Caco-2 (cell line): ENCODE measurements around the gene GLP1R. TPM values are rescaled to one million over a fixed set of nuclear protein-coding genes. Genes with fewer than 3 reads are reported as not detected.

ENCODE experiments used
- BruUV-seq: library from RNA; stranded (reverse); fragments of 400-500 nt; replicated peaks from 2 replicates; lab custom pipeline; 2021; lab: Mats Ljungman, UMichigan
- CTCF ChIA-PET: fragments of 300-600 bp; sonication (Branson Sonifier 250); formaldehyde crosslinking; loops from one replicate; lab custom pipeline; 2022; ENCODE audit warnings: antibody characterized with exemption; lab: Charles Lee
- POLR2A ChIA-PET: fragments of 300-600 bp; sonication (Branson Sonifier 250); formaldehyde crosslinking; loops from one replicate; lab custom pipeline; 2022; ENCODE audit warnings: antibody characterized with exemption; lab: Charles Lee
- DNase-seq, 2 experiments: peaks; one replicate each; pipeline versions ENCODE4 v3.0.0 to v3.0.0-alpha.2; 2020 to 2022
- H3K27me3 ChIP-seq: replicated peaks from 2 replicates; pipeline ENCODE4 v1.6.0; 2011; ENCODE audit warnings: low read length; ENCODE audit not compliant: control insufficient read depth, insufficient read depth
- H3K36me3 ChIP-seq: 2 replicates; pipeline ENCODE4 v1.5.1; 2011; ENCODE audit warnings: low read length; ENCODE audit not compliant: control insufficient read depth, insufficient read depth
- H3K4me1 ChIP-seq: fragments of 250-450 bp; sonication (Bioruptor Pico); 2 replicates; pipeline ENCODE4 v1.5.1; 2020; ENCODE audit warnings: mild to moderate bottlenecking
- H3K4me3 ChIP-seq: 2 replicates; pipeline ENCODE4 v1.5.1; 2011; ENCODE audit warnings: low read depth, mild to moderate bottlenecking, control low read depth, low read length
- H3K9me3 ChIP-seq: fragments of 250-450 bp; sonication (Bioruptor Pico); 2 replicates; pipeline ENCODE4 v1.5.1; 2020; ENCODE audit warnings: mild to moderate bottlenecking, moderate library complexity
- H3K27ac Mint-ChIP-seq: one replicate; pipeline ENCODE4 v1.8.0; 2022; ENCODE audit warnings: mixed read lengths; ENCODE audit not compliant: unreplicated experiment
- H3K27me3 Mint-ChIP-seq: one replicate; pipeline ENCODE4 v1.8.0; 2022; ENCODE audit warnings: mixed read lengths; ENCODE audit not compliant: insufficient read depth, unreplicated experiment
- H3K36me3 Mint-ChIP-seq: one replicate; pipeline ENCODE4 v1.8.0; 2022; ENCODE audit warnings: mild to moderate bottlenecking, mixed read lengths; ENCODE audit not compliant: insufficient read depth, unreplicated experiment
- H3K4me1 Mint-ChIP-seq: one replicate; pipeline ENCODE4 v1.8.0; 2022; ENCODE audit warnings: low read depth, mixed read lengths; ENCODE audit not compliant: unreplicated experiment
- H3K4me3 Mint-ChIP-seq: one replicate; pipeline ENCODE4 v1.8.0; 2022; ENCODE audit warnings: mild to moderate bottlenecking, moderate library complexity, mixed read lengths; ENCODE audit not compliant: unreplicated experiment
- H3K9me3 Mint-ChIP-seq: one replicate; pipeline ENCODE4 v1.8.0; 2022; ENCODE audit warnings: mixed read lengths; ENCODE audit not compliant: unreplicated experiment
- CTCF ChIP-seq, 2 experiments: fragments of 200-600 bp in 1 of 2; IDR thresholded peaks; 1 replicate in 1 of 2; 2 replicates in 1 of 2; pipeline versions ENCODE4 v1.5.1 to v1.8.0; 2011 to 2022; ENCODE audit warnings: antibody characterized with exemption in 1 of 2, control low read depth in 1 of 2, inconsistent platforms in 1 of 2, low read depth in 1 of 2, low read length in 1 of 2, mild to moderate bottlenecking in 1 of 2, moderate library complexity in 1 of 2; ENCODE audit not compliant: insufficient read depth in 1 of 2, severe bottlenecking in 1 of 2, unreplicated experiment in 1 of 2
- intact Hi-C: fragments of 100-400 bp; cut with micrococcal nuclease; formaldehyde crosslinking; loops from one replicate; pipeline ENCODE4 v1.10.0; 2022; ENCODE audit not compliant: unreplicated experiment
- total RNA-seq: library from RNA; stranded (reverse); gene quantifications from 2 replicates; pipeline ENCODE4 v1.2.3, GENCODE V29; 2022

Gene GLP1R
- total RNA-seq, 1 experiment from 2014 or later = not detected

DNA sequence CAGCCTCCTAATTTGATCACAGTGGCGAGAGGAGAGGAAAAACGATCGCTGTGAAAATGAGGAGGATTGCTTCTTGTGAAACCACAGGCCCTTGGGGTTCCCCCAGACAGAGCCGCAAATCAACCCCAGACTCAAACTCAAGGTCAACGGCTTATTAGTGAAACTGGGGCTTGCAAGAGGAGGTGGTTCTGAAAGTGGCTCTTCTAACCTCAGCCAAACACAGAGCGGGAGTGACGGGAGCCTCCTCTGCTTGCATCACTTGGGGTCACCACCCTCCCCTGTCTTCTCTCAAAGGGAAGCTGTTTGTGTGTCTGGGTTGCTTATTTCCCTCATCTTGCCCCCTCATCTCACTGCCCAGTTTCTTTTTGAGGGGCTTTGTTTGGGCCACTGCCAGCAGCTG, 37.7 kb downstream of the GLP1R start:
- no peaks in the 10 kb centered on the region for H3K4me1 Mint-ChIP-seq
- no peak for TF ChIP-seq CTCF (IDR thresholded peaks at IDR 0.05; ENCODE audit: insufficient read depth in 1 of 2, low read depth in 1 of 2, low read length in 1 of 2, severe bottlenecking in 1 of 2, unreplicated experiment in 1 of 2)
- no TSS peak for BruUV-seq
- Histone ChIP-seq H3K36me3 (no peaks in the 10 kb centered on the region), H3K27me3 (no peaks in the 10 kb centered on the region; the same call in 1 of the 2 replicates), H3K4me3 (no peak overlapping the region), H3K9me3 (no peaks in the 10 kb centered on the region), H3K4me1 (no peaks in the 10 kb centered on the region)
- H3K27me3 Mint-ChIP-seq = no peaks in the 10 kb centered on the region
- no peak for DNase-seq
- H3K27ac Mint-ChIP-seq = no peak overlapping the region
- intact Hi-C loops = no loop called here
- no peak overlapping the region for H3K4me3 Mint-ChIP-seq
- no peaks in the 10 kb centered on the region for H3K9me3 Mint-ChIP-seq
- H3K36me3 Mint-ChIP-seq = no peaks in the 10 kb centered on the region
- ChIA-PET POLR2A (no interaction called here), CTCF (interaction anchor here (2.9 kb wide), 1 partner anchor 112 kb away, joined by 18 read pairs; no protein-coding TSS in a partner anchor)

- intact Hi-C loops = no loop called here
- no peak overlapping the region for H3K4me3 ChIP-seq
- H3K9me3 ChIP-seq = no peaks in the 10 kb centered on the region
- TF ChIP-seq CTCF (IDR thresholded peaks at IDR 0.05; ENCODE audit: insufficient read depth in 1 of 2, low read depth in 1 of 2, low read length in 1 of 2, severe bottlenecking in 1 of 2, unreplicated experiment in 1 of 2) = no peak
- no peaks in the 10 kb centered on the region for H3K36me3 ChIP-seq
- Mint-ChIP-seq H3K36me3 (no peaks in the 10 kb centered on the region), H3K4me3 (no peak overlapping the region), H3K27me3 (no peaks in the 10 kb centered on the region), H3K4me1 (no peaks in the 10 kb centered on the region), H3K27ac (no peak overlapping the region), H3K9me3 (no peaks in the 10 kb centered on the region)
- DNase-seq = no peak
- CTCF ChIA-PET = interaction anchor here (2.9 kb wide), 1 partner anchor 112 kb away, joined by 18 read pairs; no protein-coding TSS in a partner anchor
- BruUV-seq = no TSS peak
- no peaks in the 10 kb centered on the region; the same call in 1 of the 2 replicates for H3K27me3 ChIP-seq
- no peaks in the 10 kb centered on the region for H3K4me1 ChIP-seq
- POLR2A ChIA-PET = no interaction called here
Observed at GRCh38 chr6:39086711-39087110, 38.1 kb downstream of the GLP1R start.

GRCh38 chr6:39087197-39087596, 38.6 kb downstream of the GLP1R start:
- Mint-ChIP-seq H3K9me3 (no peaks in the 10 kb centered on the region), H3K27me3 (no peaks in the 10 kb centered on the region), H3K36me3 (no peaks in the 10 kb centered on the region), H3K4me1 (no peaks in the 10 kb centered on the region), H3K27ac (no peak overlapping the region), H3K4me3 (no peak overlapping the region)
- intact Hi-C loops = no loop called here
- Histone ChIP-seq H3K9me3 (no peaks in the 10 kb centered on the region), H3K4me3 (no peak overlapping the region), H3K4me1 (no peaks in the 10 kb centered on the region), H3K36me3 (no peaks in the 10 kb centered on the region), H3K27me3 (no peaks in the 10 kb centered on the region; the same call in 1 of the 2 replicates)
- ChIA-PET POLR2A (no interaction called here), CTCF (interaction anchor here (1.3 to 2.9 kb wide), 2 partner anchors 86 to 113 kb away, joined by 3 to 18 read pairs; no protein-coding TSS in a partner anchor)
- TF ChIP-seq CTCF (IDR thresholded peaks at IDR 0.05; ENCODE audit: insufficient read depth in 1 of 2, low read depth in 1 of 2, low read length in 1 of 2, severe bottlenecking in 1 of 2, unreplicated experiment in 1 of 2) = no peak
- DNase-seq = no peak
- no TSS peak for BruUV-seq
